Measurements from ENCODE around the gene TEDC1. TPM values are rescaled to one million over a fixed set of nuclear protein-coding genes. Genes with fewer than 3 reads are reported as not detected.
A peak's percentile ranks its signal among the peaks of the same experiment; 100 is the strongest.

TEDC1 gene
- total RNA-seq, 1 experiment from 2014 or later: 26.2 TPM

GRCh38 chr14:105472486-105472991 lies 18.5 kb upstream of the TEDC1 start:
- no peak overlapping the region for H2AK5ac ChIP-seq (ENCODE audit: insufficient read length, low read length)
- no peak overlapping the region for H3K4me2 ChIP-seq (ENCODE audit: insufficient read depth, insufficient read length, low read length)
- H3K9ac ChIP-seq (ENCODE audit: extremely low read depth, insufficient read length, low read length): no peak overlapping the region
- H2BK5ac ChIP-seq (ENCODE audit: insufficient read length, low read length): no peak overlapping the region
- WGBS (ENCODE audit: extremely low coverage, insufficient read length, low lambda C conversion rate): no CpG with 5 or more reads among the region's 12 CpGs
- H3K27ac ChIP-seq (ENCODE audit: insufficient read length, low read depth, low read length): no peak overlapping the region
- H2BK120ac ChIP-seq (ENCODE audit: low read depth, low read length, poor library complexity, severe bottlenecking): no peak overlapping the region
- no peak overlapping the region for H2BK20ac ChIP-seq (ENCODE audit: low read depth, low read length, poor library complexity, severe bottlenecking)
- peaks cover 11% of the 10 kb centered on the region; the same call in 1 of the 2 replicates for H3K27me3 ChIP-seq (ENCODE audit: insufficient read depth, low read length)
- Mint-ChIP-seq H3K4me1 (peaks cover 0 to 14% of the 10 kb centered on the region in 2 experiments; a peak in 2 of 4 replicates), H3K4me3 (peak overlapping the region in 1 of 2 experiments; percentile 17; a peak in 1 of 5 replicates), H3K36me3 (ENCODE audit: insufficient read depth in 1 of 3, low read depth in 3 of 3) (peaks cover 0 to 2% (median 0%) of the 10 kb centered on the region in 3 experiments; a peak in 1 of 7 replicates), H3K27ac (no peak overlapping the region; a peak in 1 of 7 replicates), H3K27me3 (ENCODE audit: low read depth) (peaks cover 23% of the 10 kb centered on the region), H3K9me3 (peaks cover 0 to 3% of the 10 kb centered on the region in 2 experiments; a peak in 1 of 5 replicates)
- H3K18ac ChIP-seq (ENCODE audit: insufficient read length, low read depth, low read length): no peak overlapping the region
- H3K4me1 ChIP-seq (ENCODE audit: insufficient read depth, low read length): no peaks in the 10 kb centered on the region; the same call in 1 of the 2 replicates
- no peak overlapping the region for H4K5ac ChIP-seq (ENCODE audit: insufficient read length, low read depth, low read length)
- no peak overlapping the region for H3T11ph ChIP-seq (ENCODE audit: low read length)
- H3K79me1 ChIP-seq (ENCODE audit: insufficient read depth, low read depth, low read length, poor library complexity, severe bottlenecking): no peaks in the 10 kb centered on the region
- H4K20me1 ChIP-seq (ENCODE audit: control insufficient read depth, insufficient read depth, insufficient read length): no peaks in the 10 kb centered on the region
- H3K9me3 ChIP-seq (ENCODE audit: control insufficient read depth, low read depth, low read length): no peaks in the 10 kb centered on the region
- no peaks in the 10 kb centered on the region for H3K79me2 ChIP-seq (ENCODE audit: insufficient read depth, low read length)
- no peak overlapping the region for H2BK12ac ChIP-seq (ENCODE audit: insufficient read length, low read depth, low read length)
- peaks cover 8% of the 10 kb centered on the region for H3K23me2 ChIP-seq (ENCODE audit: insufficient read length, low read depth, low read length, poor library complexity, severe bottlenecking)
- no peak overlapping the region; the same call in 1 of the 2 replicates for H3K14ac ChIP-seq (ENCODE audit: insufficient read depth, low read length)
- no peak overlapping the region for H3K56ac ChIP-seq (ENCODE audit: insufficient read length, low read depth, low read length)
- TF ChIP-seq CTCF (conservative IDR thresholded peaks at IDR 0.05): no peak
- DNase-seq: no peak
- H3K4ac ChIP-seq (ENCODE audit: low read depth, low read length): no peak overlapping the region
- H2BK15ac ChIP-seq (ENCODE audit: low read depth, low read length): no peak overlapping the region
- H3K23ac ChIP-seq (ENCODE audit: insufficient read length, low read depth, low read length): no peak overlapping the region
- H4K8ac ChIP-seq (replicated peaks; ENCODE audit: insufficient read length, low read depth, low read length): no peak overlapping the region
- no peak overlapping the region for H2AFZ ChIP-seq (ENCODE audit: low read length)
- no peak overlapping the region for H4K91ac ChIP-seq (ENCODE audit: insufficient read length, low read depth, low read length)

Measured in H9 (cell line).